A204.1 (cell line): ENCODE data around the gene C18orf63.
"Not testable (repeated sequence)": the region's sequence is repeated elsewhere in the genome, so short reads cannot be mapped to it uniquely, and the experiment has no call there.

ENCODE experiments used
- FAIRE-seq: peaks from 2 replicates; lab custom pipeline; 2012; peaks lifted over from hg19 to GRCh38; lab: Jason Lieb, UNC

C18orf63 gene

DNA sequence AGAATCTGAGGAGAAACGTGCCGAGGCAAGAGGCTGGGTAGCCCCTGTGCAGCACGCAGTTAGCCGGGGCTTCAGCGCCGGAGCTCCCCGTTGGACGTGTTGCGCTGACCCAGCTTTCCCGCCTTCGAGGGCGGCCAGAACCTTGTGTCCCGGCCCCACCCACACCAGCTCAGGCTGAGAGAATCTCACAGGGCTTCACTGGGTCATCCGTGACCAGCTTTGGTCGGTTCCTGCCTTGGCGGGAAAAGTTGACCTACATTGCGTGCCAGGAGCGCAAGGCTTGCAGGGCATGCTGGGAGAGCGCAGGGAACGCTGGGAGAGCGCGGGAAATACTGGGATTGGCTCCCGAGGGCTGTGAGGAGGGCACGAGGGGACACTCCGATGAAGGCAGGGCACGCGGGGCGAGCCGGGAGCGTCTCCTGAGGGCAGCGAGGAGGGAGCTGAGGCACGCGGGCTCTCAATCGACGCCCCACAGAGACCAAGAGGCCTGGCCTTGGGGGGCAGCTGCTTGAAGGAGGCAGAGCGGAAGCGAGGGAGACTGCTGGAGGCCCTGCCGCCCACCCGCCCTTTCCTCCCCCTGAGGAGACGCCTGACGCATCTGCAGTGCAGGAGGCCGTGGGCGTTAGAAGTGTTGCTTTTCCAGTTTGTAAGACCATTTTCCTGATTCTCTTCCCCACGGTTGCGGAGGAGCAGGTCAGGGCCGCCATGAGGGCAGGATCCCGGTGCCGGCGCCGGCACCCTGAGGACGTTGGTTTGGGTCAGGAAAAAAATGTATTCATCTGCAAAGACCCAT is at the start of gene C18orf63:
TSS of gene C18orf63 (plus strand) at position 376 of the 793 bp plus-strand sequence. CDS start 2,027 bp downstream, outside the sequence.
- FAIRE-seq = no peak

DNA sequence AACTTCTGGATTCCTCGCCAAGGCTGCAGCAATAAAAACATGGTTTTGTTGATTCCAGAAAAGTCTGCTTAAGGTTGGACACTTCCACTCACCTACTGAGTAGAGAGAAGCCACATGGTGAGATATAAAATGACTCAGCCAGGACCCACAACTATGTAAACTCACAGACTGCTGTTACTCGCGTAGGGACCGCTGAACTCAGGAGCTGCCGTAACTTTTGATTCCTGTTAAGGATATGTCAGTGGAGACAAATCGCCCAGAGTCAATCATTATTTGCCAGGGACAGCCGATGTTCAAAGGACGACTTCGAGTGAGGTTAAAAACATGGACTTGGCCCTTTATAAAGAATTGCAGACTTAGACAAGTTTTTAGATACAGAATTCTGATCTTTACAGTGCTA is 49.5 kb upstream of the C18orf63 start:
- FAIRE-seq = no peak

DNA sequence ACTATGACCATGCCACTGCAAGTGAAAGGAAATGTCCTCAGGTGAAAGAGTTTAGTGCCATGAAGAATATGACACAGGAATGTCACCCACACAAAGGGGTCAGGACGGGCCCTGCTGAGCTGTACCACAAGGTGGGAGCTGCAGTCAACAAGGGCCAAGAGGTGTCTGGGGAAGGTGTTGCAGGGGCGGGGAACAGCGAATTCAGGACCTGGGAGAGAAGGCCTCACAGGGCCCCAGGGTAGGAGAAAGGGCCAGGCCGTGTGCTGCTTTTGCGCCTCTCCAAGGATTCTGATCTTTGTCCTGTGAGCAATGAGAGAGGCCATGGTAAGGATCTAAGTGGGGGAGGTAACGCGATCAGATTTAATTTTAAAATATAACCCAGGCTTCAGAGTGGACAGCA is 47.5 kb upstream of the C18orf63 start:
- FAIRE-seq = no peak

DNA sequence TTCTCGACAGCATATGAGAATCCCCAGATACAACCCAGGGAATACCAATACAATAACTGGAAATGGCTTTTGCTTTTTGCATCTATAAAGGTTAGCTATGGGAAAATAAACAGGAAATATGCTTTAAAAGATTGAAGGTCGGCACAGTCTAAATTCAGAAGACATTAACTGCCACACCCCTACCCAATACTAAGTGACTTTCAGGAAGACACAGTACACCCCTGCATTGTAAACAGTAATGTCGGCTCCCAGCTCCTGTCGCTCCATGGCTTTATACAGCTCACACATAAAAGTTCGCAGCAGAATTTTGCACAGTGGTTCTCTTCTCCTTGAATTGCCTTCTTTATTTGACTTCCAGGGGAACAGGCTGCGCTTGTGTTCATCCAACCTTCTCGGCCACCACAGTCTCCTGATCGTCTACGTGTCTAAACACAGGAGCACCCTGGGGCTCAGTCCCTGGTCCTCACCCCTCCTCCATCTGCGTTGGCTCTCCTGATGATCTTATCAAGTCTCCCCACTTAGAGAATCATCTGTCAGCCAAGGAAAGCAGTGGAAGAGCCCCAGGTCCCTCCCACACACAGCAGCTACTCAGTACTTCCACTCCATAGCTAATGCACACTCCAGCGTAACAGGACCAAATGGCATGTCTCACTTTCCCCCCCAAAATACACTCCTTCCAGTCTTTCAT is 46.6 kb upstream of the C18orf63 start:
- FAIRE-seq = no peak

DNA sequence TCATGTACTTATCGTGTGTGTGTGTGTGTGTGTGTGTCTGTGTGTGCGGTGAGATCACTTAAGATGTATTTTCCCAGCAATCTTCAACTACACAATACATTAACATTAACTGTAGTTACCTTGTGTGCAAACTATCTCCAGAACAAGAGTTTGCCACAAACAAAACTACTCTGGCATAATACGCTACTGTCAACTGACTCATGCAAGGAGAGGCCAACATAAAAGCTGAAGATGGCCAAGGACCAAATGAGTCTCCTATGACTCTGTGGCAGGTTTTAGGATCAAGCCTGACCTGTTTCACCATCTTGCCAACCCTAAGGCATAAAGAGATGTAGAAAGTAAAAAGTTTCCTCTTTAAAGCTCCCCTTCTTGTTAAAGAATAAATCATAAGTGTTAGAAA is 44.0 kb upstream of the C18orf63 start:
- FAIRE-seq = no peak

DNA sequence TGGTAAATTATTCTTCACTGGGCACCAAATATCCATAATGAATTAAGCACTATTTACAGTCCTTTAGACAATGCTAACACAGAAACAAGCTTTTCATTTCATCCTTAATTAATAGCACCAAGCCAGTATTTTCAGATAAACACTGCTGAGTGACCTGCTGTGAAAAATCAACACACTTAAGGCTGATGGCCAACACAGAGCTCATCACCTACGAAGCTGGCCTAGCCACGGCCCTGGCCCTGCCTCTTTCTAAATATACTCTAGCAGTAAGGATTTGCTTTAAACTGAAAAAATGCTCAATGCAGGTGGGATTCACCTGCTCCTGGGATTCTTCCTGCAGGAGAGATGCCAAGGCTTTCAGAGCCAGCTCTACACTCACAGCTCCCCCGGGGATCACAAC is 42.2 kb upstream of the C18orf63 start:
- no peak for FAIRE-seq

DNA sequence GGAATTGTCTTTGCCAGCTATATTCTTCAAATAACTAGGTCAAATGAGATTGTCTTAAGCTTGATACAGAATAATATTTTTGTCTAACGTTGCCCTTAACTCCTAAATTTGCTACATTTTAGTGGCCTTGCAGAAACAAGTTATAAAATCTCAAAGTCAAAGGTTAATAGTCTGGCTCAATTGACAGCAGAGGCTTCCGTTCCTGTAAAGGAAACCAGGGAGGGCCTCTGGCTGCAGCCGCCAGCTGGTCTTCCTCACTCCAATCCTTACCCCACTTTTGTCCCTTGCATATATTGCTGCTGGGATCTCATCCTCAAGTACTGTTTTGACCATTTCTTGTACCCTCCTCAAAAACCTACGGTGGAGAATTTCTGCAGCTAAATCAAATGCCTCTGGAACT is 40.9 kb upstream of the C18orf63 start:
- no peak for FAIRE-seq

DNA sequence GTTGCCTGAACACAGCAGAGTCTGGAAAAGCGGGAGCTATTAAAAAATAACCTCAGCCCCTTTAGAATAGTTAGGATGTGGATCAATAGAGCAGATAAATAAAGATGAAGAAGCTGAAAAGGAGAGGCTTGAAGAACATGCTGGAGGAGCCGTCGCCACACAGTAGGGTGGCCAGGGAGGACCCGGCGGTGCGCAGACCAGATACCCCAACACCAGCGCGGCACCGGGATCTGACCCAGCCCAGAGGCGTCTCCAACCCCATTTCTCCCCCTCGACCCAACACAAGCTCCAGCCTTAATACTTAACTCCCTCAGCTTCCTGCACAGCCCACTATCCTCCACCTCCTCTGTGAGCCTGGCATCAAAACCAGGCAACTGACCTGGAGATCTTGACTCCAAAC is 39.9 kb upstream of the C18orf63 start:
- no peak for FAIRE-seq

DNA sequence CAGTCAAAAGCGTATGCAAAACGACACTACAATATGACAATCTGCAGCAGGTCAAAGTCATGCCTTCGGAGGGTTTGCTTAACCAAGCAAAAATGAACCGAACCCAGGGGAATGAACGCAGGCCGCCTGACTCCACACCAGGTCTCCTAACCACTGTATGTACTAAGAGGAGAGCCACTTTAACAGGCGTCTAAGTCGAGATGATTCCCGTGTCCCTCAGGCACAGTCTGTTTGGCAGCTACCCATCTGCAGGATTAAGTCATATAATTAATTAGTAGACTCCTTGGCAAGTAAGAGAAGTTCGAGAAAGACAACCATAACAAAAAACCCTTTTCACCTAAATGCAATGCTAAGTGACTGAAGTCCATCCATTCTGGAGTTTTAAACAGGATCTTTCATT is 39.0 kb upstream of the C18orf63 start:
- FAIRE-seq = no peak

DNA sequence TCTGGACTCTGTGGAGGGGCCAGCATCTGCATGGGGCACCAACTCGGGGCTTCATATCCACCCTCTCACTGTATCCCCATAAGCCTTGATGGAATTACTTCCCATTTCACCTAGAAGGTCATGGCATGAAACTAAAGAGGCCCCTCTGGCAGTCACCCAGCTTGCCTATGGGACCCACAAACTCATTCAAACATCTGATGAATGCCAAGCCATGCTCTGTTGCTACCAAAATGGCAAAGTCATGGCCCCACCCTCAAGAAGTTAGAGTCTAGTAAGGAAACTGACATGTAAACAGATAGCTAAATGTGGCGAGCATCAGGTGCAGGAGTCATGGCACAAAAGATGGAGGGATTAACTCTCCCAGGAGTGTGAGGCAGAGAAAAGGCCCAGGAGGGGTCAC is 38.3 kb upstream of the C18orf63 start:
- no peak for FAIRE-seq

DNA sequence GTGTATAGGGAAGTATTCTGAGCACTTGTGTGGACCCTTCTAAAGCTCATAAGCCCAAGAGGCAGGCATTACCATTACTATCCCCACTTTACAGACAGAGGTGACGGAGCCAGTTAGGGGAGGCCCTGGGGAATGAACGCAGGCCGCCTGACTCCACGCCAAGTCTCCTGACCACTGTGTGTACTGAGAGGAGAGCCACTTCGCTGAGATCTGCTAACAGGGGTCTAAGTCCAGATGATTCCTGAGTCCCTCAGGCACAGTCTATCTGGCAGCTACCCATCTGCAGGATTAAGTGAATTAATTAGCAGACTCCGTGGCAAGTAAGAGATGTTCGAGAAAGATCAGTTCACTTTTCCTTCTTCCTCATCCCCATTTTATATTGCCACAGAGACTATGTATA is 37.6 kb upstream of the C18orf63 start:
- no peak for FAIRE-seq

DNA sequence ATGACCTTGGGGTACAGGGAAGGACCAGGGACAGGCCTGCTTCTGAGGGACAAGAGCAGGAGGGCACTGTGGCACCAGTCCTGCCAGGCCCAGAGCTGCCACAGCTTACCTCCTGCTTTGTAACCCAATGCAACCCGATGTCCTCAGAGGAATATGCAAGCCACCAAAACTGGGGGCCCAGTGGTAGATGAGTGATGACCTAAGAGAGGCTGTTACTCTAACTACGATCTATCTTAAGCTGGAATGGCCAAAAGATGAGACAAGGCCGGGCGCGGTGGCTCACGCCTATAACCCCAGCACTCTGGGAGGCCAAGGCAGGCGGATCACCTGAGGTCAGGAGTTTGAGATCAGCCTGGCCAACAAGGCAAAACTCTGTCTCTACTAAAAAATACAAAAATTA is 36.7 kb upstream of the C18orf63 start:
- FAIRE-seq = no peak

DNA sequence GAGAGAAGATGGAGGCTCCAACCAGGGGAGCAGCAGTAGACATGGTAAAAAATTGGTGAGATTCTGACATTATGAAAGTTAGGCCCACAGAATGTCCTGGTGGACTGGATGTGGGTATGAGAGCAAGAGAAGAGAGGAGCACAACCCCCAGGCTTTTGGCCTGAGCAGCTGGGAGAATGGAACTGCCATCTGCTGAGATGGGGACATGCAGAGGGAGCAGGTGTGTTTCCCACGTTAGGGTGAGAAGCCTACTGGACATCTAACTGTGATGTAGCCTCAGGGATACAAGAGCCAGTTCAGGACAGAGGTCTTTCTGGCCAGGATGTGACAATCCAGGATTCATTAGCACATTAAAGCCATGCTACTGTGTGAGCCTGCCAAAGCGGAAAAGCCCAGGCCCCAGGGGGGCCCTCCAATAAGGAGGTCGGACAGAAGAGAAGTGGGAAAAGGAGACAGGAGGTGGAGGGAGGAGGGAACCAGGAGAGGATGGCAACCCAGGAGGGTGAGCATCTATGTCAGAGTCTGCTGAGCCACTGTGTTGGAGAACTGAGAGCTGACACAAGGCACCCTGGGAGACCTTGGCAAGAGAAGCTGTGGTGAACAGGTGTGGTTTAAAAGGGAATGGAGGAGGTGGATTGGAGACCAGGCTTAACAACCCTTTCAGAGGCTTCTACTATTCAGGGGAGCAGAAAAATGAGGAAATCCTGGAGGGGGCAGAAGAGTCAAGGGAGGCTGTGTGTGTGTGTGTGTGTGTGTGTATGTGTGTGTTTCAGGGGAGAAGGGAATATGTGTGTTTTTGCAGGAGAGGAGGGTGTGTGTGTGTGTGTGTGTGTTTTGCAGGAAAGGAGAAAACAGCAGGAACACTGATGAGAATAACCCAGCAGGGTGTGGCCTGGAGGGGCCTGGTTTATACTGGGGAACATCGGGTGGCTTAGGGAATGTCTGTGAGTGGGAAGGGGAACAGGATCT is 34.3 kb upstream of the C18orf63 start:
- FAIRE-seq = no peak

DNA sequence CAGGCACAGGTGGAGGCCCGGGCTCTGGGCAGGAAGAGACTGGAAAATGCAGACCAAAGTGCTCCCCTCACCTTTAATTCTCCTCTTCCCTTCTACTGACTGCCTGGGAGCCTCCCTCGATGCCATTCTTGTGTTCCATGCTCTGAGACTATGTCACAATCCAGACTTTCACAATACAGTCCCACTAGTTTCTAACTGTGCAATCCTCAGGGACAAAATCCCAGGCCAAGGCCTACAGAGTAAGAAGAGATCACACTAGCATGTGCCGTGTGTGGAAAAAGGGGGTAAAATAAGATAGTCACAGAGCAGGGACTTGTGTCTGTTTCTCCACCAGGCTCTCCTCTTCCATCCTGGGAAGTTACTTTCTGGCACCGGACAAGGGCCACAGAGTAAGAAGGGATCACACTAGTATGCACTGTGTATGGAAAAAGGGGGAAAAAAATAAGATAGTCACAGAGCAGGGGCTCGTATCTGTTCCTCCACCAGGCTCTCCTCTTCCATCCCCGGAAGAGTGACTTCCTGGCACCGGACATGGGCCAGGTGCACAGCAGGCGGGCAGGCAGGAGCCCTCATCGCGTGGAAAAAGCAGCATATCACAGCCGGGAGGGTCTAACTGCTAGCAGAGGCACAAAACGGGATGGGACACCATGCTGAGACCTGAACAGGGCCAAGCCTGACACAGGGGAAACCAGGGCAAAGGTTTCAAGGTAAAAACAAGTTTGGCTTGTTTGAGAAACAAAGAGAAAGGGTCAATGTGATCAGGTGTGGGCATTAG is 33.5 kb upstream of the C18orf63 start:
- no peak for FAIRE-seq

DNA sequence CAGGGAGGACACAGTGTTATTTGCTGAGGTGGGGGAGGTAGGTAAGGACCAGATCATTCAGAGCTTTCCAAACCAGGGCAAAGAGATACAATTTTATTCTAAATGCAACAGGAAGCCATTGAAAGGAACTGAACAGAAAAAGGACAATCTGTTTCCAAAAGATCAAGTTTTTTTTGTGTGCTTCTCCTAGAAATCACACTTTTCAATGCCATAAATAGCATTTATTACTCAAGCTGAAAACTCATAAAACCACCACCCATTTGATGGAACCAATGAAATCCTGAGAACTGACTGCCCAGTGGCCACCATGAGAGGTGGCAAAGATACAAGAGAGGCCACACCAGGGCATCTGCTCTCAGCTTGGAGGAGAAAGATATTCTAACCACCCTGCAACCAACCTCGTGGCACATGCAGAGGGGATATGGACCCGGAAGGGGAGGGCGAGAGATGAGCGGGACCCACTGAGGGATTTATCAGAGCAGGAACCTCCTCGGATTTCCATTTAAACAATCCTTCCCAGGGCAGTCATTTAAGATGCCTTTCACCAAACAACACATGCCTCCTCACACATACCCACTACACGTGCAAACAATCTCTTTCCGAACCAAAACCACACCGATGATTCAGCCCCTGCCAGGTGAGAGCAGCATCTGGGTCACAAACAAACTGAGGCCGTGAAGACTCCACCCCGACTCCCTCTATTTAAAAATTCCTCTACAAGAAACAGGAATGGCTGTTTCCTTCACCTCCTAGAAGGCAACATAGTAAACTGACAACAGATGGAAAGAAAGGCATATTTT is 32.7 kb upstream of the C18orf63 start:
- FAIRE-seq = no peak

DNA sequence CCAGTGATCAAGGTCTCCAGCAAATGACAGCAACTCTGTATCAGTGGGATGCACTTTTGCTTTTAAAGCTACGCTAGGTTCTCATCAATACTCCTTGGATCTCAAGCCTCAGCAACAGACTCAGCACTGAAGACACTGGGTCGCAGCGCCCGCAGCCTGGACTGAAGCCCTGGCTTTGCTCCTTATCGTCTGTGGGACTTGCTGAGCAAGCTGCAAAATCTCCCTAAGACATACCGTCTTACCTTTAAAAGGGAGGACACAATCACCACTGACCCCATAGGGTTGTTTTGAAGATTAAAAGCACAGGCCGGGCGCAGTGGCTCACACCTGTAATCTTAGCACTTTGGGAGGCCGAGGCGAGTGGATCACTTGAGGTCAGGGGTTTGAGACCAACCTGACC is 32.0 kb upstream of the C18orf63 start:
- no peak for FAIRE-seq

DNA sequence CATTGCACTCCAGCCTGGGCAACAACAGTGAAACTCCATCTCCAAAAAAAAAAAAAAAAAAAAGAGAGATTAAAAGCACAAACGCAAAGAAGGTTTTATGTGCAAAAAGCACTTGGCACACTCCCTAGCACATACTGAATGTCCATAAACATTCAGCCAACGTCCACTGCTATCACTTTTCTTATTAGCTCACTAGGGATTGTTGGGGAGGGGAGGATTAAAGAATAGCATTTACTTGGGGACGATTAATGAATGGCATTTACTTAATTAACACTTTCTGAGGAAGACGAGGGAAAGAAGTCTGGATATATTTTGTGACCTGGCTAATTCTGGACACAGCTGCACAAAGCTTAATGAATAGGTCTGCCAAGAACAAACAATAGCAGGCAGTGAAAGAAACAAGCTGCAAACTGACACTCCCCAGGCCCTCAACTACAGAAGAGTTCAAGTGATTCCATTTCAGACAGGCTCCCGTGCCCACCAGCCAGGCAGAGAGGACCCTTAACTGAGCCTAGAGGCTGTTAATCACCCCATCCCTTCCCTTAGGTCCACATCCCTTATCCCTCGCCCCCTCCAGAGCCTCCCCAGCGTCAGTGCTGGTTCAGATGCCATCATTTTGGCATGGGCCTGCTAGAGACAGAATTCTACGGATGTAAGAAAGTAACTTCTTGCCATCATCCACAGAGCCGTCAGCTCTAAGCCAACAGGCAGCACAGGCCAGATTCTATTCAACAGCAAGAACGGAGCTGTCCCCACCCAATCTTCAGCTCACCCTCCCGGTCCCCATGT is 31.3 kb upstream of the C18orf63 start:
- no peak for FAIRE-seq

DNA sequence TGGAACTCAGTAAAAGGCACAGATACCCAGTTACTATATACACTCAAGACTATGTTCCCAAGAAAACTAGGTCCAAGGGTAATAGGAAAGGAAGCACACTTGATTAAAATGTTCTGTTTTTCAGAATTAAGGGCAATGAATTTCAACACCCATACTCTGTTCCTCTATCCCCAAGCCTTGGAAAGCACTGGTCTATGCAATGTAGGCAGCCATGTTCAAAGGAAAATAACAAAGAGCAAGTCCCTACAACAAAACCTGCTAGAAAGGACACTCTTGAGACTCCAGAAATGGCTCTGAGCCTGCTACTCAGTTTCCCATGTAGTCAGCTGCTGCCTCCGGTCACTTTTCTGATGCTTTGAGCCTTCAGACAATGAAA is 30.7 kb upstream of the C18orf63 start:
- FAIRE-seq = no peak

DNA sequence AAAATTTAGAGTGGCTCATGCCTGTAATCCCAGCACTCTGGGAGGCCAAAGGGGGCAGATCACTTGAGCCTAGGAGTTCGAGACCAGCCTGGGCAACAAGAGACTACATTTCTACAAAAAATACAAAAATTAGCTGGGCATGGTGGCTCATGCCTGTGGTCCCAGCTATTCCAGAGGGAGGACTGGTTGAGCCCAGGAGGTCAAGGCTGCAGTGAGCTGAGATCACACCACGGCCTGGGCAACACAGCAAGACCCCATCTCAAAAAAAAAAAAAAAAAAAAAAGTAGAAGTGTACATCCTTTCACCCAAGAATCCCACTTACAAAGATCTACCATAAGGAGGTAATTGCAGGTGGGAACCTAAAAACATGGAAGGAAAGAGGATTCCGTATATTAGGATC is 30.1 kb upstream of the C18orf63 start:
- FAIRE-seq = not testable (repeated sequence)

DNA sequence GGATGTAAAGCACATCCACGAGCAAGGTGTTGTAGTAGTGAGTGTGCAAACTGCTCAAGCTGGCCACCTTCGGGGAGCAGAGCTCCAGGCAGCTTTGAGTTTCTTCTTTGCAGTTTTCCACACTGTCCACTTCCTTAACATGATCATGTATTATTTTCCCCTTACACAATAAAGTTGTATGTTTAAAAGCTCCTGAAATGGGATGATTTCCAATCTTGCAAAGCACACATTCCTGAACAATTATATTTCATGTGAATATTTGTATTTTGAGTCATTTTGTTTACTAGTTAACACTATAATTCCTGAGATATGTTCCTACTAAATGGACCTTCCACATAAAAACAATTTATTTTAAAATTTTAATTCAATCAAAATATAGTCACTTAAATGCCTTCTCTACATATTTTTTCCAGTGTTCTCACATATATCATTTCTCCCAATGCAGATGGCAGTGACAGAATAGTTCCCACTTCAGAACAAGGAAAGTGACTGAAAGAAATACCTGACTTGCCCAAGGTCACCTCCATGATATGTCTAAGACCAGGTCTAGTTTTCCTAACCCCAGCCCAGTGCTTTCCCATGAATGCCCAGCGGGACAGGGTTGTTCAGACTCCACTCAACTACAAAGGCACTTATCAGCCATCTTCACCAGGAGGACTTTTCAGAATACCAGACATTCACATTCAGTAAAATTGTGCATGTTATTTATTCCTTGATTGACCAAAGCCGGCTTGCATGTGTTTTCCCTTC is 29.4 kb upstream of the C18orf63 start:
- no peak for FAIRE-seq
